ENCODE measurements around the gene MED16. TPM values are rescaled to one million over a fixed set of nuclear protein-coding genes. Genes with fewer than 3 reads are reported as not detected.

MED16 gene
- total and polyA plus RNA-seq, 8 donors: 16.7 to 126 (median 74.0) TPM

- 53 to 66% (median 57%) methylated on average over 22 to 45 of the region's 45 CpGs for WGBS, 5 donors
Observed at GRCh38 chr19:941292-942132, 48.5 kb upstream of the MED16 start.

GRCh38 chr19:940591-941291, 47.8 kb upstream of the MED16 start:
- intact Hi-C loops (cut with DNase I; ENCODE audit: low total_unique reads): no loop called here
- Histone ChIP-seq H3K27me3 (peaks cover 0 to 12% (median 0%) of the 10 kb centered on the region in 3 donors), H3K27ac (peak overlapping the region; percentile 85 to 90 (median 89)), H3K4me1 (peaks cover 25 to 55% (median 43%) of the 10 kb centered on the region in 4 donors), H3K36me3 (peaks cover 0 to 5% (median 0%) of the 10 kb centered on the region in 4 donors), H3K4me3 (peak overlapping the region; percentile 33 to 45 (median 37)), H3K9me3 (no peaks in the 10 kb centered on the region)
- WGBS, 5 donors: 14 to 38% (median 15%) methylated on average over 16 to 64 of the region's 64 CpGs
- TF ChIP-seq POLR2AphosphoS5 (IDR thresholded peaks at IDR 0.05): peak in 2 of 3 donors; percentile 58 to 63
- TF ChIP-seq, protein P1, sequence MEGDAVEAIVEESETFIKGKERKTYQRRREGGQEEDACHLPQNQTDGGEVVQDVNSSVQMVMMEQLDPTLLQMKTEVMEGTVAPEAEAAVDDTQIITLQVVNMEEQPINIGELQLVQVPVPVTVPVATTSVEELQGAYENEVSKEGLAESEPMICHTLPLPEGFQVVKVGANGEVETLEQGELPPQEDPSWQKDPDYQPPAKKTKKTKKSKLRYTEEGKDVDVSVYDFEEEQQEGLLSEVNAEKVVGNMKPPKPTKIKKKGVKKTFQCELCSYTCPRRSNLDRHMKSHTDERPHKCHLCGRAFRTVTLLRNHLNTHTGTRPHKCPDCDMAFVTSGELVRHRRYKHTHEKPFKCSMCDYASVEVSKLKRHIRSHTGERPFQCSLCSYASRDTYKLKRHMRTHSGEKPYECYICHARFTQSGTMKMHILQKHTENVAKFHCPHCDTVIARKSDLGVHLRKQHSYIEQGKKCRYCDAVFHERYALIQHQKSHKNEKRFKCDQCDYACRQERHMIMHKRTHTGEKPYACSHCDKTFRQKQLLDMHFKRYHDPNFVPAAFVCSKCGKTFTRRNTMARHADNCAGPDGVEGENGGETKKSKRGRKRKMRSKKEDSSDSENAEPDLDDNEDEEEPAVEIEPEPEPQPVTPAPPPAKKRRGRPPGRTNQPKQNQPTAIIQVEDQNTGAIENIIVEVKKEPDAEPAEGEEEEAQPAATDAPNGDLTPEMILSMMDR (IDR thresholded peaks at IDR 0.05): peak in 1 of 7 experiments; percentile 12
- no peak for TF ChIP-seq EP300 (IDR thresholded peaks at IDR 0.05)
- DNase-seq: peak; percentile 91 to 92

More at GRCh38 chr19:941292-942132, 48.5 kb upstream of the MED16 start:
- Histone ChIP-seq H3K36me3 (peaks cover 0 to 5% (median 0%) of the 10 kb centered on the region in 4 donors), H3K9me3 (no peaks in the 10 kb centered on the region), H3K27me3 (peaks cover 0 to 12% (median 0%) of the 10 kb centered on the region in 3 donors), H3K27ac (peak overlapping the region; percentile 85 to 90 (median 89)), H3K4me1 (peaks cover 25 to 53% (median 42%) of the 10 kb centered on the region in 4 donors), H3K4me3 (peak overlapping the region; percentile 33 to 45 (median 37))
- TF ChIP-seq, protein P1 (IDR thresholded peaks at IDR 0.05): no peak
- no peak for TF ChIP-seq EP300 (IDR thresholded peaks at IDR 0.05)
- no peak for TF ChIP-seq POLR2A (IDR thresholded peaks at IDR 0.05)
- no peak for DNase-seq
- intact Hi-C loops (cut with DNase I; ENCODE audit: low total_unique reads): no loop called here

DNA sequence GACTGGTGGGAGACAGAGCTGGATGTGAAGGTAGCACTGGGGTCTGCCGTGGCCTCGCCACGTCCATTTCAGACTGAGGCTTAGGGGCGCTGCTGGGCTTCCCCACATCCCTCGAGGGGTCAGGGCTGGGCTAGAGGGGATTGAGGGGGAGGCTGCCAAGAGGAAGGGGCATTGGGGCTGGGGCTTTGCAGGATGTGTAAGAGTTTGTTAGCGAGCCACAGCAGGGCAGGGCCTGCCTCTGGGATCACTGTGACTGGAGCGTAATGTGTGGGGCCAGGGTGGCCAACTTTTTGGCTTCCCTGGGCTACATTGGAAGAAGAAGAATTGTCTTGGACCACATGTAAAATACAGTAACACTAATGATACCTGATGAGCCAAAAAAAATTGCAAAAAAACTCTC, 46.9 kb upstream of the MED16 start:
- Histone ChIP-seq H3K4me3 (no peak overlapping the region), H3K27me3 (peaks cover 0 to 5% (median 0%) of the 10 kb centered on the region in 3 donors), H3K4me1 (peaks cover 31 to 60% (median 51%) of the 10 kb centered on the region in 4 donors), H3K27ac (peak overlapping the region; percentile 85 to 90 (median 89)), H3K36me3 (peaks cover 0 to 5% (median 0%) of the 10 kb centered on the region in 4 donors), H3K9me3 (no peaks in the 10 kb centered on the region)
- no peak for DNase-seq
- intact Hi-C loops (cut with DNase I; ENCODE audit: low total_unique reads): no loop called here
- WGBS, 5 donors: 90 to 95% (median 94%) methylated on average over 7 of the region's 7 CpGs
- TF ChIP-seq, protein P1 (IDR thresholded peaks at IDR 0.05): no peak
- TF ChIP-seq POLR2AphosphoS5 (IDR thresholded peaks at IDR 0.05) (no peak), POLR2A (IDR thresholded peaks at IDR 0.05) (no peak), EP300 (IDR thresholded peaks at IDR 0.05) (no peak)

DNA sequence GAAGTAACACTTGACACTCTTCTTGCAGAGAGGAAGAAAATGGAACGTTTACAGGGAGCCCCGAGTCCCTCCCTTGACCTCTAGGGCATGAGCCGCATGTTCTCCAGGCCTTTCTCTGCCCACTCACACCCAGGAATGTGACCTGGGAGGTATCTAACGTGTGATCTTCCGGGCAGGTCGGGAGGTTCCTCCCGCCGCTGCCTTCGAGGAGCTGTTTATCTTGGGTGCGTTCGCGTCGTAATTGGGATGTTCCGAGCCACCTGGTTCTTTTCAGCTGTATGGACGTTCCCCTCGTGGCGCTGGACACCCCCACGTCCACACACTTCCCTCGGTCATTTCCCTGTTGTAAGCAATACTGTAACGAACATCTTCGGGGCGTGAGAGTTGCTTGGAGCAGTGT, 46.5 kb upstream of the MED16 start:
- H3K27ac ChIP-seq: no peak overlapping the region
- H3K9me3 ChIP-seq: no peaks in the 10 kb centered on the region
- 89 to 93% (median 91%) methylated on average over 21 to 22 of the region's 22 CpGs for WGBS, 5 donors
- H3K36me3 ChIP-seq: peaks cover 0 to 5% (median 0%) of the 10 kb centered on the region in 4 donors
- TF ChIP-seq, protein P1 (IDR thresholded peaks at IDR 0.05): no peak
- TF ChIP-seq EP300 (IDR thresholded peaks at IDR 0.05): no peak
- TF ChIP-seq POLR2AphosphoS5 (IDR thresholded peaks at IDR 0.05): no peak
- no peak for TF ChIP-seq POLR2A (IDR thresholded peaks at IDR 0.05)
- no peak overlapping the region for H3K4me3 ChIP-seq
- H3K4me1 ChIP-seq: peaks cover 34 to 60% (median 51%) of the 10 kb centered on the region in 4 donors
- no peak for DNase-seq
- intact Hi-C loops (cut with DNase I; ENCODE audit: low total_unique reads): no loop called here
- H3K27me3 ChIP-seq: peaks cover 0 to 3% (median 0%) of the 10 kb centered on the region in 3 donors

All from stomach (tissue), 9 donors.